Stimulated activated CD4-positive, alpha-beta T cell treated with anti-CD3 and anti-CD28 coated beads, Interleukin-2, amount 100 ng/mL, for 24 hours (primary cell): ENCODE data around the gene PGP.

Experiments used
- DNase-seq, 2 donors: peaks; one replicate each; pipeline ENCODE4 v3.0.0-alpha.2; 2020

PGP gene

DNA sequence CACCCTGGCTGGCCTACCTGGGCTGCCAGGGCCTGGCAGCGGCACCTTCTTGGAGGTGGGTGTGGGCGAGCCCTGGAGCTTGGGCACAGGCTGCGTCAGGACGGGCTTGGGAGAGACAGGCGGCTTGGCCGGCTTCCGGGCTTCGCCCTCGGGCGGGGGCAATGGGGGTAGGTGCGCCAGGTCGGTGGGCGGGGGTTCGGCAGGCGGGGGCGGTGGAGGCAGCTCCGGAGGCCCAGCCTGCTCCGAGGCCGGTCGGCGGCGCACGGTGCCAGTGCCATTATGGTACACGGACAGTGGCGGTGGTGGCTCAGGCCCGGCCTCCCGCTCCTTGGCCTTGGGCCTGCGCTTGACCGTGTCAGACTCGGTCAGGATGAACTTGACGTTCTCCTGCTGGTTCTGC lies 35.1 kb downstream of the PGP start:
- no peak for DNase-seq

- no peak for DNase-seq
Measured at GRCh38 chr16:2179107-2179501, 35.5 kb downstream of the PGP start.

DNA sequence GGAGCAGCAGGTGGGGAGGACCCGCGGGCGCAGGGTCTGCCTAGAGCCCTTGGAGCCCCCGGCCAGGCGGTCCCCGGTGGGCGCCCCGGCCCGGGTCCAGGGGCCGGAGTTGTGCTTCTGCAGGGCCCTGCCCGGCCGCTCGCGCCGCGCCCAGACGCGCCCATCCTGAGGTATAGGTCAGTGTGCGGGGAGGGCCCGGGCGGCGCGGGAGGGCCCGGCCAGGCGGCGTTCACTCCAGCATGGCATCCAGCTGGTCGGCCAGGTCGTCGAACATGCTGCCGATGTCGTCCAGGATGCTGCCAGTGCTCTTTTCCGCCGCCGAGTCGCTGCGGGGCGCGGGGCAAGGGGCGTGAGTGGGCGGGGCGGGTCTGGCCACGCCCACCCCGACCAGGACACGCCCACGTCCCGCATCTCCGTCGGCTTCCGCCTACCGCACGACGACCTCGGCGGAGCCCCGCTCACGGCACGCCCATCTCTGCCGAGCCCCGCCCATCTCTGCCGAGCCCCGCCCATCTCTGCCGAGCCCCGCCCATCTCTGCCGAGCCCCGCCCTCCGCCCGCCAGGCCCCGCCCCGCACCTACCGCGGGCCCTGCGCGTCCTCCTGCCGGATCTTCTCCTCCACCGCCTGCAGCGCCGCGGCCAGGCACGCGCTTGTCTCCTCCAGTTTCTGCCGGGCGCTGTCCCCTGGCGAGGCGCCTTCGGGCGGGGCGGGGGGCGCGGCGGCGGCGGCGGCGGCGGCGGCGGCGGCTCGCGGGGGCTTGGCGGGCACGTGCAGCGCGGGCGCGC lies 36.1 kb downstream of the PGP start:
- DNase-seq: peak; percentile 31 to 45

DNA sequence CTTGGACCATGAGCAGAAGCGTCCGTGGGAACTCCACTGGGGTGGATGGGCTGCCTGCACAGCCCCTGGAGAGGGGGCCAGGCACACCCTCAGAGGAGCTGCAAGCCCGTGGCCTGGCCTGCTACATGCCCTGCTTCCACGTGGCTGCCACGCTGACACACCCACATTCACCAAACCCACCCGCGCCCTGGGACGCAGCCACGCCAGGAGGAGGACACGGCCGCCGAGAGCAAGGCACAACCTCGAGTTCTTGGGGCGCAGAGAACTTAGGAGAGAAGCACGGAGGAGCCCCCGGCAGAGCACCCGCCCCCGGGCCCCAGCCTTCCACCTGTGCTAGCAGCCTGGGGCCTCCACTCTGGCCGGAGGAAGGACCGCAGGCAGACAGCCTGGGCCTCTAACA lies 37.1 kb downstream of the PGP start:
- no peak for DNase-seq

GRCh38 chr16:2177101-2177500 lies 37.5 kb downstream of the PGP start:
- DNase-seq: no peak

DNA sequence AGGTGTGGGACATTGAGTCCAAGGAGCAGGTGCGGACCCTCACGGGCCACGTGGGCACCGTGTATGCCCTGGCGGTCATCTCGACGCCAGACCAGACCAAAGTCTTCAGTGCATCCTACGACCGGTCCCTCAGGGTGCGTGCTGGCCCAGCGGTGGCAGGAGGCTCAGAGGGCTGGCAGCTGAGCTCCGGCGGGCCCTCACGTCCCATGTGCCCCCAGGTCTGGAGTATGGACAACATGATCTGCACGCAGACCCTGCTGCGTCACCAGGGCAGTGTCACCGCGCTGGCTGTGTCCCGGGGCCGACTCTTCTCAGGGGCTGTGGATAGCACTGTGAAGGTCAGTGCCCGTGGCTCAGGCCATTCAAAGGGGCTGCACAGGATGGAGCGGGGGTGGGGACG lies 38.6 kb downstream of the PGP start:
- DNase-seq: no peak

DNA sequence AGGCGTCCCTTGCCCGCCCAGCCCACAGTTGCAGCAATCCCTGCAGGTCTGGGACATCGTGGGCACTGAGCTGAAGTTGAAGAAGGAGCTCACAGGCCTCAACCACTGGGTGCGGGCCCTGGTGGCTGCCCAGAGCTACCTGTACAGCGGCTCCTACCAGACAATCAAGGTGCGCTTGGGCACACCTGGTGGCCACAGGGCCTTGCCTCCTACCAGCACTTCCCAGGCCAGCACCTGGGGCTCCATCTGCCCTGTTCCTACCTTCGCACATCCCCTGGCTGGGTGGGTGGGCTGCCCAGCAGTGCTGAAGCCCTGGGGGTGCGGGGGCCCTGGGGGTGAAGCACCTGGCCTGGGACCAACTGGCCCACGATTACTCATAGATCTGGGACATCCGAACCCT lies 39.2 kb downstream of the PGP start:
- no peak for DNase-seq

DNA sequence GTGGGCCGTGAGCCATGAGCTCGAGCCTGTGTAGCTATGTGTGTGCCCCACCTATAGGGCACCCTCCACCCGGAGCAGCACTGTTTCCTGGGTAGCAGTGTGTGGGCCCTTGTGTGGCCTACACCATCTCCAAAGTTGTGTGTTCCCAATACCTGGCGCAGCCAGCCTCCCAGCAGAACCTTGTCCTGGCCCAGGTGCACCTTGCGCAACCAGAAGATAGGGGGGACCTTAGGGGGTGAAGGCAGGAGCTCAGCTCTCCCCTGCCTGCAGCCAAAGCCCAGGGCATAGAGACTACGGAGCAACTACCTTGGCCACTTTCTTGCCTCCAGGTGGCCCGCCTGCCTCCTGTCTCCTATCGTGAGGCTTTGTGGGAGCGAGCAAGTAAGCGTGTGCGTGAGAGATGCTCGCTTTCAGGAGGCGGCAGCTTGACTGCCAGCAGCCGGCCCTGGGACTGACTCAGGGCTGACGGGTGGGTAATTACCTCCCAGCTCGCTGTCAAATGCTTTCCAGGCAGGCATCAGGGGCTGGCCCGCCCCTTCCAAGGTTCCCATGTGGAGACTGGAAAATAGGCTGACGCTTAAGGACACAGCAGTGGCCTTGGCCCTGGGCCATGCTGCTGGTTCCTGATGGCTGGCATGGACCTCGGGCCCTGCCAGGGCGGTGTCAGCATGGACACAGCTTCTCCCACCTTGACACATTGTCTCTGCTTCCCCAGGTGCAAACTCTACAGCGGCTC lies 40.1 kb downstream of the PGP start:
- no peak for DNase-seq

DNA sequence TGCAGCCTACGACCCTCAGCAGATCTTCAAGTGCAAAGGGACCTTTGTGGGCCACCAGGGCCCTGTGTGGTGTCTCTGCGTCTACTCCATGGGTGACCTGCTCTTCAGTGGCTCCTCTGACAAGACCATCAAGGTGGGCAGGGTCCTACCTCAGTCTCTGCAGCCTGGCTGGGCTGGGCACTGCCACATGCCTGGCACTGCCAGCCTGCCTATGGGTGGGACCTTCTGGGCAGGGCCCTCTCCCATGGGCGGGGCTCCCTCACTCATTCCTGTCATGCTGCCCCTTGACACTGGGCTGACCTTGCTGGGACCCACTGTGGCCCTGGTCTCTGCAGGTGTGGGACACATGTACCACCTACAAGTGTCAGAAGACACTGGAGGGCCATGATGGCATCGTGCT lies 40.7 kb downstream of the PGP start:
- DNase-seq: no peak

DNA sequence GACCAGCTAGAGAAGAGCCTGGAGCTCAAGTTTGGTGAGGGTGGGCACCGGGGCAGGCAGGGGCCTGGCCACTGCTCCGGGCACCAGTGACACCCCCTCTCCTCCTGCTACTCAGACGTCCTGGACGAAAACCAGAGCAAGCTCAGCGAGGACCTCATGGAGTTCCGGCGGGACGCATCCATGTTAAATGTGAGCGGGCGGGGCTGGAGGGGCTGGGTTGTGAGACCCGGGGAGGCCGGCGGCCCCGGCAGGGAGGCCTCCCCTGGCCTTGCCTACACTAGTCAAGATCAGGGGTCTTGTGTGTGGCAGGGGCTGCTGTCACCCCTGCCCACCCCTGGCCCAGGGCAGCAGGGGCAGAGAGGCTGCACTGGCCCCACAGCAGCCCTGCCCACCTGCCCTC lies 41.3 kb downstream of the PGP start:
- no peak for DNase-seq

DNA sequence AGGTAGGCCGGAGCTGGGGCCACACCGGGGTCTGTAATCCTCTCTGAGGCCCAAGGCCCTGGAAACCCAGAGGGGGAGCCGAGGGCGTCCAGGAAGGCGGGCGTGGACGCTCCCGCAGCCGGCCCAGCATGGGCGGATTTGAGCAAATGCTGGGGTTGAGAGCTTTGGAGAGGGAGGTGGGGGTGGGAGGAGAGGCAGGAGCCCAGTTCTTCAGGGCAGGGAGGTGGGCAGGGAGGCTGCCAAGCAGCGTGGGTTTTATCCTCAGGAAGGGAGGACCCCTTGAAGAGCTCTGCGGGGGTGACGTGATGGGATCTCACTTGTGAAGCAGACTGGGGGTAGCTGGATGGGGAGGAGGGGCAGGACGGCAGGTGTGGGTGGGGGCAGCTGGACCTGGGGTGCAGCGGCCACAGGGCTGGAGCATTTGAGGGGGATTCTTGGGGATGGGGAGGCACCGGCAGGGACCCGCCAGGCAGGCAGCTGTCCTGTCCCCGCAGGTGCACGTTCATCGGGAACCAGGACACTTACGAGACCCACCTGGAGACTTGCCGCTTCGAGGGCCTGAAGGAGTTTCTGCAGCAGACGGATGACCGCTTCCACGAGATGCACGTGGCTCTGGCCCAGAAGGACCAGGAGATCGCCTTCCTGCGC lies 41.8 kb downstream of the PGP start:
- no peak for DNase-seq

DNA sequence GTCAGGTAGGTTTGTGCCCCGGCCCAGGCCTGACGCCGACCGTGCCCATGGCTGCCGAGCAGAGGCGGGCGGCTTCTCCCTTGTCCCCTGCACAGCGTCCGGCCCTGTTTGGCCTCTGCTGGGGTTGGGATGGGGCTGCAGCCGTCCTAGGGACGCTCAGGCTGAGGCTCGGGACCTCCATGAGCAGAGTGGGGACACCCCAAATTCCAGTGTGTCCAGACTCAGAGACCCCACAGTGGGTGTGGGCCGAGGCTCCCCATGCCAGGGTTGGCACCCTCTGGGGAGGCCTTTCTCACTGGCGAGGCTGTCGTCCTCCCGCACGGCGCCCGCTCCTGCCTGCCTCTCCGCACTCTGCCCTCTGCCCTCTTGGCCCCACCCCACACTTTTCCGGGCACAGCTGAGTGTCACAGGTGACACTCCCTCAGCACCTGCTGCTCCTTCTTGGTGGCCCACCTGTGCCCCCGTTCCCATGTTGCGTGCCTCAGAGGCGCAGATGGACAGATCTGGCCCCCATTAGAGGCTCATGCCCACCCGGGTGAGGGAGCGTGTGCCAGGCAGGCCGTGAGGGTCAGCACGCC lies 43.0 kb downstream of the PGP start:
- DNase-seq: no peak

- DNase-seq: no peak
Measured at GRCh38 chr16:2170587-2171435, 43.8 kb downstream of the PGP start.

GRCh38 chr16:2170080-2170479 lies 44.6 kb downstream of the PGP start:
- DNase-seq: no peak

DNA sequence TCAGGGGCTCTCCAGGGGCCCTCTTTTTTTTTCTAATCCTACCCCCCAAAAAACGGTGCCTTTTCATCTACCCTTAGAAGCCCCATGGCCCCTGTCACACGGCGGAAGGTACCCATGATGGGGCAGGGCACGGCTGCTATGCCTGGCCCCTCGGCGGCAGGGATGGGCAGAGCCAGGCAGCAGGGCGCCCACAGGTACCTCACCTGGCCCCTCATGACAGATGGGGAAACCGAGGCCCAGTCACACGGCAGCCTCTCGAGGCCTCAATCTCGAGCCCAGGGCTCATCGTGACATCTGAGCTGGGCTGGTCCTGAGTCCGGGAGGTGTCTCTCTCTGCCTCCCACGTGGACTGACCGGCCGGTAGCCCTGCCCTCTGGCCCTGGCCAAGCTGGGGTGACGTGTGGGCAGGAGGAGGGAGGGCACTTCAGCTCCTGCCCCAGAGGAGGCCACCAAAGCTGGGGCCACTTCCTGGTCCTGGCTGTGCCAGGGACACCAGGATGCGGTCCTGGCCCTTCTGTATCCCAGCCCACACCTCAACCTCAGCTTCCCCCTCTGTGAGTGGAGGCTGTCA lies 47.5 kb downstream of the PGP start:
- DNase-seq: no peak

DNA sequence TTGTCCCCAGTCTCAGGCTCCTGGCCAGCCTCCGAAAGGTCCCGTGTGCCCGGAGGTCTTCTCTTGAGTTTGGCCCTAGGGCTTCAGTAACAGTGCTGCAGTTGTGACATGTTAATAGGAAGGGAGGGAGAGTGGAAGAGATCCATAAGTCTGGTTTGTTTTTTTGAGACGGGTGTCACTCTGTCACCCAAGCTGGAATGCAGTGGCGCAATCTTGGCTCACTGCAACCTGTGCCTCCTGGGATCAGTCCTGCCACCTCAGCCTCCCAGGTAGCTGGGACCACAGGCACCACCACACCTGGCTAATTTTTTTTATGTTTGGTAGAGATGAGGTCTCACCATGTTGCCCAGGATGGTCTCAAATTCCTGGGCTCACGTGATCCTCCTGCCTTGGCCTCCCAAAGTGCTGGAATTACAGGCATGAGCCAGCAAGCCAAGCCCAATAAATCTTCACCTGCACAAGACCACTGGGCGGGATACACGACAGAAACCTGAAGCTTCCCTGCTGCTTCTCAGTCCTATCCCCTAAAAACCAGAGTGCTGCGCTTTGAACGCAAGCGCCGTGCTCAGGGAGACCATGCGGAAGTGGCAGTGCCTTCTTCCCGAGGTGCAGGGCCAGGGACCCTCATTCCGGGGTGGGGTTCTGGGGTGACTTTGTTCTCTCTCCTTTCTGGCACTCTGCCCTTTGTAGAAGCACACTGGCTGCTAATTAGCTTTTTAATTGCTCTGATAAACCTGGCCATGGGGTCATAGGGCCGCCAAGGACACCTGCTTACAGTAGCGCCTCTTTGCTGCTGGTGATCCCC lies 48.2 kb downstream of the PGP start:
- no peak for DNase-seq

DNA sequence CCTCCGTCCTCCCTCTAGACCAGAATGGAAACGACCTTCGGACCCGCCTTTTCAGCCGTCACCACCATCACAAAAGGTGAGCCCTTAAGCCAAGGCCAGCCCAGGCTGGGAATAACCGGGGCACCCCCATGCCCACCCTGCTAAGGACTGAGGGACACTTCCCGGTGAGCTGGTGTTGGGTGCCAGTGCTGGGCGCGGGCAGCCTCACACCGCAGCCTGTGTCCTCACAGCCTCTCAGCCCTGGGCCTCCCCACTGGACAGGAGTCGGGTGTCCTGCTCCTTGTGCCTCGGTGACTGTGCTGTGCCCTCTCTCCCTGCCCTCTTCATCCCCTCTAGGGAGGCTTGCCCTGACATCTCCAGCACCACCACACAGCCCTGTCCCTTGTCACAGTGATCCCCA lies 48.8 kb downstream of the PGP start:
- no peak for DNase-seq

DNA sequence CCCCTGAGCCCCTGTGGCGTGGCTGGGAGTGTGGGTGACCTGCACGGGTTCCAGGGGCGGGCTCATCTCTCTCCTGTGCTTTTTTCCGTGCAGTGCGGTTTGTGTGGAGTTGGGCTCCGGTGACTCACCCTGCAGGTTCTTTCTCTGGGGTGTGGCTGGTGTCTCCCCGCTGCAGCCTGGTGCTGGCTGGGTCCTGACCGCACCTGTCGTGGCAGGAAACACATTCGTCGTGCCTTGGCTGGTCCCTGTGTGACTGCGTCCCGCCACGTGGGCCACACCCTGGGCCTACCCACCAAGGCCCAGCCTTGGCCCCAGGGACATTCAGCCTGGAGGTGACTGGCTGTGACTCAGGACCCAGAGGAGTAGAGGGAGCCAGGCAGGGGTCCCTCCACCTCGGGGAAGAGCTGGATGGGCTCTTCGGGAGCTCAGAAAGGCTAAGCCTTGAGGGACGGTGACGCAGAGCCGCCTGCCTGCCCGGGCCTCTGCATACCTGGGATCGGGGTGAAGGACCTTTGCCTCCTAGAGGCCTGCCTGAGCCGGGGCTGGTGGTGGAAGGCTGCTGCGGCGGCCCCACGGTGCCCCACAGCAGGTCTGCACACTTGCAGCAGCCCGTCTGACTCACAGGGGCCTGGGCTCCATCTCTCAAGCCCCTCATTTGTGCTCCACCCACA lies 51.3 kb downstream of the PGP start:
- DNase-seq: no peak

- DNase-seq: no peak
Measured at GRCh38 chr16:2162676-2163118, 51.9 kb downstream of the PGP start.

- DNase-seq: no peak
Measured at GRCh38 chr16:2161911-2162310, 52.7 kb downstream of the PGP start.
